ENCODE measurements around the gene PRDM16.

PRDM16 gene

DNA sequence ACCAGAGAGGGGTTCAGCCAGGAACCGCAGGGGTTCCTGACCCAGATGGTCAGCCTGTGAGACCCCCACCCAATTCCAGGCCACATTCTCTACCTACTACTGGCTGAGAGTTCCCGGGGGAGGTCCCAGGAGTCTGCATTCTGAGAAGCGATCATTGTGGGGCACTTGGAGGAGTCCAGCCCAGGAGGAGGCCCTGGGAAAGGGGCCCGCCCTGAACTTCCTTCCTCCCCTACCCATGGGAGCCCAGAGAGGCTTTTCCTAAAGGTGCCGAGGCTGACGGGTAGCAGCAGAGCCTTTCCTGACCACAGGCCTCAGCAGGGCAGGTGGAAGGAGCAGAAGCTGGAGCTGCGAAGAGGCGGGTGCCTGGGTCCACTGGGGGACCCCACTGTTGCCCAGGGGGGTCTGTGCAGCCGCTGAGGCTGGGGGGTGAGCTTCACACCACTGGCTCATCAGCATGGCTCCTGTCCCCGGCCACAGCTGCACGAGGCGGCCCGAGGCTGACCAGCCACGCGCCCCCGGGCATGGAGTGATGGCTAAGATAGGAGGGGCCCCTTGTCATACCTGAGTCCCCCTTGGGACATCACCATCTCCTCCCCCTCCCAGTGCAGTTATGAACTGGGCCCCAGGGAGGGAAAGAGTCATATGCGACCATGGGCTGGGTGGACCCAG lies 127.7 kb downstream of the PRDM16 start:
- Histone ChIP-seq H3K36me3 (ENCODE audit: insufficient read depth, low read length) (no peaks in the 10 kb centered on the region), H3K4me1 (ENCODE audit: insufficient read depth, low read length, severe bottlenecking) (no peaks in the 10 kb centered on the region), H4K20me1 (ENCODE audit: insufficient read depth, low read length) (no peaks in the 10 kb centered on the region), H3K9me3 (ENCODE audit: low read length) (no peaks in the 10 kb centered on the region), H3K9me2 (ENCODE audit: low read depth, low read length) (no peaks in the 10 kb centered on the region), H3K4me3 (ENCODE audit: low read depth, low read length, poor library complexity, severe bottlenecking) (no peak overlapping the region), H3K9ac (ENCODE audit: low read length) (no peak overlapping the region), H3F3A (ENCODE audit: insufficient read depth, low read length) (no peaks in the 10 kb centered on the region), H3K4me2 (ENCODE audit: low read length) (no peak overlapping the region), H3K79me2 (ENCODE audit: insufficient read depth, low read length) (no peaks in the 10 kb centered on the region), H3K27ac (ENCODE audit: low read depth, low read length, poor library complexity, severe bottlenecking) (no peak overlapping the region), H2AFZ (ENCODE audit: low read length) (no peak overlapping the region), H3K27me3 (ENCODE audit: insufficient read depth, low read length) (no peaks in the 10 kb centered on the region)
- TF ChIP-seq, protein P1, sequence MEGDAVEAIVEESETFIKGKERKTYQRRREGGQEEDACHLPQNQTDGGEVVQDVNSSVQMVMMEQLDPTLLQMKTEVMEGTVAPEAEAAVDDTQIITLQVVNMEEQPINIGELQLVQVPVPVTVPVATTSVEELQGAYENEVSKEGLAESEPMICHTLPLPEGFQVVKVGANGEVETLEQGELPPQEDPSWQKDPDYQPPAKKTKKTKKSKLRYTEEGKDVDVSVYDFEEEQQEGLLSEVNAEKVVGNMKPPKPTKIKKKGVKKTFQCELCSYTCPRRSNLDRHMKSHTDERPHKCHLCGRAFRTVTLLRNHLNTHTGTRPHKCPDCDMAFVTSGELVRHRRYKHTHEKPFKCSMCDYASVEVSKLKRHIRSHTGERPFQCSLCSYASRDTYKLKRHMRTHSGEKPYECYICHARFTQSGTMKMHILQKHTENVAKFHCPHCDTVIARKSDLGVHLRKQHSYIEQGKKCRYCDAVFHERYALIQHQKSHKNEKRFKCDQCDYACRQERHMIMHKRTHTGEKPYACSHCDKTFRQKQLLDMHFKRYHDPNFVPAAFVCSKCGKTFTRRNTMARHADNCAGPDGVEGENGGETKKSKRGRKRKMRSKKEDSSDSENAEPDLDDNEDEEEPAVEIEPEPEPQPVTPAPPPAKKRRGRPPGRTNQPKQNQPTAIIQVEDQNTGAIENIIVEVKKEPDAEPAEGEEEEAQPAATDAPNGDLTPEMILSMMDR (IDR thresholded peaks at IDR 0.05; ENCODE audit: low read length) = no peak
- no peak for TF ChIP-seq EZH2 (IDR thresholded peaks at IDR 0.05; ENCODE audit: borderline replicate concordance, low read length)

DNA sequence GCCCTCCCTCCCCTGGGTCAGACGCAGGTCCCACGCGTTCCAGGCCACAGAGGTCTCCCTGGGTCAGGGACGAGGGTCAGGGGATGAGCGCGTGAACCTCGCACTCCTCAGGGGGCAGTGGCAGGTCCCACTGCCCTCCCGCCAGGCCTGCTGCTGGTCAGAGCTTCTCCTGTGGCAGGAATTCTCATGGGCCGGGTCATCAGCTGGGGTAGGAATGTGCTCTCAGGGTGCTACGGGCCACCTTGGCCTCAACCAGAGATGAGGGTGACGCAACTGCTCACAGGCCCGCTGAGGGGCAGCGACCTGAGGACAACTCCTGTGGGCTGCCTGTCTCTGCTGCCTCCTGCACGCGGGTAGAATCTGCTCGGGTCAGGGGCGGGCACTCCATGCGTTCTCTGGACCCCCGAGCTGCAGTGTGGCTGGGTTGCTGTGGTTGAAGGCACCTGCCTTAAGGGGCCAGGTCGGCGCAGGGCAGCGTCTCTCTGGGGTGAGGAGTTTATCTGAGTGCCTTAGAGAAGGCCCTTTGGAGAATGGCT lies 128.8 kb downstream of the PRDM16 start:
- H3K27ac ChIP-seq (ENCODE audit: low read depth, low read length, poor library complexity, severe bottlenecking) = no peak overlapping the region
- TF ChIP-seq, protein P1 (IDR thresholded peaks at IDR 0.05; ENCODE audit: low read length) = no peak
- TF ChIP-seq EZH2 (IDR thresholded peaks at IDR 0.05; ENCODE audit: borderline replicate concordance, low read length) = no peak
- no peaks in the 10 kb centered on the region for H3K4me1 ChIP-seq (ENCODE audit: insufficient read depth, low read length, severe bottlenecking)
- no peaks in the 10 kb centered on the region for H3K9me3 ChIP-seq (ENCODE audit: low read length)
- H3K4me2 ChIP-seq (ENCODE audit: low read length) = no peak overlapping the region
- no peak overlapping the region for H2AFZ ChIP-seq (ENCODE audit: low read length)
- no peaks in the 10 kb centered on the region for H3K36me3 ChIP-seq (ENCODE audit: insufficient read depth, low read length)
- 0 out of 2 replicates have a peak, but pooled peaks cover 5% of the 10 kb centered on the region for H3K27me3 ChIP-seq (ENCODE audit: insufficient read depth, low read length)
- H3K9ac ChIP-seq (ENCODE audit: low read length) = no peak overlapping the region
- no peaks in the 10 kb centered on the region for H3K79me2 ChIP-seq (ENCODE audit: insufficient read depth, low read length)
- no peaks in the 10 kb centered on the region for H3K9me2 ChIP-seq (ENCODE audit: low read depth, low read length)
- H3K4me3 ChIP-seq (ENCODE audit: low read depth, low read length, poor library complexity, severe bottlenecking) = no peak overlapping the region
- no peaks in the 10 kb centered on the region for H4K20me1 ChIP-seq (ENCODE audit: insufficient read depth, low read length)
- no peaks in the 10 kb centered on the region for H3F3A ChIP-seq (ENCODE audit: insufficient read depth, low read length)

DNA sequence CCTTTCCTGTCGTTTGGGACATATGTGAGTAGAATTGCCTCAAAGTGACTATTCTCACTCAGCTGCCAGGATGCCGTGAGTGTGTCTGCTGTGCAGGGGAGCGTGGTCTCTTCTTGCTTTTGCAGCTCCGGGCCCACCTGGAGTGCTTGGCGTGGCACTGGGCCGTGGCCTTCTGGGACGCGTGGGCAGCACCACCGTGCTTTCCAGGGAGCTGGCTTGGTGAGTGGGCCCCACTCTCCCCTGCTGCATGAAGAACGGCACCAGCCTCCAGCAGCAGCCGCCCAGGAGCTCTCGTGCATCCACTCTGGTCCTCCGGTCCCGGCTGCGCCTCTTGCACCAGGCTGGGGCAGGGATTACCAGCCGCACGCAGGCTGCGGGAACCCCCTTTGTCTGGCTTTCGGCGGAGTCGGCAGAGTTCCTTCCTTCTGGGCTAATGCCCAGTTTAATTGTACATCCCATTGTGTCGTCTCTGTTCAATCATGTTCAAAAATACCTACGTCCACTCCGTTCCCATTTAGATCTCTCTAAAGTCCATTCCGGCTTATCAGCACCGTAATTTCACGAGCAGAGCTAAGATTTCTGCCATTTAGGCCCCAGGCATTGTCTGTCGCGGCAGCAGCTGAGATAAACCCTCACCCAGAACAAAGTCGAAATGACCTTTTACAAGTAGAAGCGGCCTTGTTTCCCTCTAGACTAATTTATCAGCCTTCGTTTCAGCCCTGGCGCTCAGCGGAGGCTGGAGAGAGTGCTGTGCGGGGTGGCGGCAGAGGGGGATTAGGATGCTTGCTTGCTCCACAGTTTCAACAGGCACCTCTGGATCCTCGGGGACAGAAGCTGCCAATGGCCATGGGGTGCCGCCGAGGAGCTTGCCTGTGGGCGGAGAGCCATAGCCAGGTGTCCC lies 129.6 kb downstream of the PRDM16 start:
- Histone ChIP-seq H3K27ac (ENCODE audit: low read depth, low read length, poor library complexity, severe bottlenecking) (no peak overlapping the region), H4K20me1 (ENCODE audit: insufficient read depth, low read length) (no peaks in the 10 kb centered on the region), H3K36me3 (ENCODE audit: insufficient read depth, low read length) (no peaks in the 10 kb centered on the region), H2AFZ (ENCODE audit: low read length) (no peak overlapping the region), H3K9ac (ENCODE audit: low read length) (no peak overlapping the region), H3F3A (ENCODE audit: insufficient read depth, low read length) (no peaks in the 10 kb centered on the region), H3K4me1 (ENCODE audit: insufficient read depth, low read length, severe bottlenecking) (no peaks in the 10 kb centered on the region), H3K4me3 (ENCODE audit: low read depth, low read length, poor library complexity, severe bottlenecking) (no peak overlapping the region), H3K9me3 (ENCODE audit: low read length) (no peaks in the 10 kb centered on the region), H3K9me2 (ENCODE audit: low read depth, low read length) (no peaks in the 10 kb centered on the region), H3K27me3 (ENCODE audit: insufficient read depth, low read length) (0 out of 2 replicates have a peak, but pooled peaks cover 5% of the 10 kb centered on the region), H3K4me2 (ENCODE audit: low read length) (no peak overlapping the region), H3K79me2 (ENCODE audit: insufficient read depth, low read length) (no peaks in the 10 kb centered on the region)
- TF ChIP-seq, protein P1 (IDR thresholded peaks at IDR 0.05; ENCODE audit: low read length) = no peak
- TF ChIP-seq EZH2 (IDR thresholded peaks at IDR 0.05; ENCODE audit: borderline replicate concordance, low read length) = no peak

All from OCI-LY1 (cell line).